HepG2 (cell line): ENCODE measurements around the gene HMGN4. TPM values are rescaled to one million over a fixed set of nuclear protein-coding genes. Genes with fewer than 3 reads are reported as not detected.

Experiments
- DDIT3 ChIP-seq: sonication (generic); formaldehyde crosslinking; IDR thresholded peaks from 2 replicates; pipeline ENCODE4 v1.4.0; 2020; ENCODE audit warnings: mild to moderate bottlenecking, missing genetic modification reagents
- FIP1L1 ChIP-seq: fragments of 200-400 bp; formaldehyde crosslinking; IDR thresholded peaks from 2 replicates; pipeline ENCODE4 v1.6.1; 2018; ENCODE audit warnings: low read depth, mild to moderate bottlenecking, low read length, moderate library complexity, borderline replicate concordance; ENCODE audit not compliant: insufficient read depth
- FLYWCH1 ChIP-seq: sonication (generic); formaldehyde crosslinking; IDR thresholded peaks from 2 replicates; pipeline ENCODE4 v1.8.1; 2023; ENCODE audit warnings: mild to moderate bottlenecking, missing genetic modification reagents
- MAF1 ChIP-seq: sonication (generic); formaldehyde crosslinking; IDR thresholded peaks from 2 replicates; pipeline ENCODE4 v1.5.0; 2020; ENCODE audit warnings: missing genetic modification reagents, borderline replicate concordance
- MBD4 ChIP-seq: IDR thresholded peaks from 2 replicates; pipeline ENCODE4 v1.6.1; 2012; ENCODE audit warnings: low read length, inconsistent platforms, borderline replicate concordance
- ONECUT2 ChIP-seq: sonication (generic); formaldehyde crosslinking; IDR thresholded peaks from 2 replicates; pipeline ENCODE4 v1.4.0; 2020; ENCODE audit warnings: missing genetic modification reagents
- PAX8 ChIP-seq: sonication (generic); formaldehyde crosslinking; IDR thresholded peaks from 2 replicates; pipeline ENCODE4 v1.8.0; 2022; ENCODE audit warnings: mild to moderate bottlenecking, missing genetic modification reagents, borderline replicate concordance
- SALL2 ChIP-seq: sonication (generic); formaldehyde crosslinking; IDR thresholded peaks from 2 replicates; pipeline ENCODE4 v1.8.1; 2023; ENCODE audit warnings: mild to moderate bottlenecking, missing genetic modification reagents, inconsistent platforms
- SCMH1 ChIP-seq: sonication (generic); formaldehyde crosslinking; IDR thresholded peaks from 2 replicates; pipeline ENCODE4 v1.9.0; 2021; ENCODE audit warnings: missing genetic modification reagents, mild to moderate bottlenecking, borderline replicate concordance
- SNAPC2 ChIP-seq: sonication (generic); formaldehyde crosslinking; IDR thresholded peaks from 2 replicates; pipeline ENCODE4 v1.8.1; 2022; ENCODE audit warnings: mild to moderate bottlenecking, missing genetic modification reagents
- STAG1 ChIP-seq: sonication (generic); formaldehyde crosslinking; IDR thresholded peaks from 2 replicates; pipeline ENCODE4 v1.4.0; 2020; ENCODE audit warnings: missing genetic modification reagents
- ZFP36L2 ChIP-seq: sonication (generic); formaldehyde crosslinking; IDR thresholded peaks from 2 replicates; pipeline ENCODE4 v1.4.0; 2020; ENCODE audit warnings: missing genetic modification reagents
- ZNF142 ChIP-seq: sonication (generic); formaldehyde crosslinking; IDR thresholded peaks from 2 replicates; pipeline ENCODE4 v1.4.0; 2020; ENCODE audit warnings: missing genetic modification reagents
- ZNF614 ChIP-seq: IDR thresholded peaks from 2 replicates; pipeline ENCODE4 v1.6.1; 2018; ENCODE audit warnings: missing biosample characterization, missing genetic modification reagents, inconsistent platforms, borderline replicate concordance
- polyA plus RNA-seq, 8 experiments: library from polyadenylated mRNA; depleted of rRNA in 3 of 8; stranded (reverse) in 7 of 8; unstranded in 1 of 8; fragments of >200 nt; fragmentation: Illumina TruSeq in 4 of 8; extraction: Trizol in 4 of 8; gene quantifications; 2 replicates each; pipeline versions ENCODE4 v1.2.1 to v1.2.3, GENCODE V29; 2011 to 2016; ENCODE audit warnings: low read depth in 4 of 8, missing spikeins in 1 of 8, mixed read lengths in 1 of 8; ENCODE audit not compliant: insufficient read depth in 1 of 8
- total RNA-seq, 5 experiments: library from RNA; depleted of rRNA; stranded (reverse); fragments of >200 nt; fragmentation: Illumina TruSeq; extraction: Trizol; gene quantifications; 2 replicates each; pipeline ENCODE4 v1.2.3, GENCODE V29; 2016; ENCODE audit warnings: low read depth in 1 of 5
- TF ChIP-seq, protein P1 (sequence below): sonication (generic); formaldehyde crosslinking; IDR thresholded peaks from 2 replicates; pipeline ENCODE4 v1.4.0; 2020; ENCODE audit warnings: missing genetic modification reagents, borderline replicate concordance
- TF ChIP-seq, protein P2 (sequence below): sonication (generic); formaldehyde crosslinking; IDR thresholded peaks from 2 replicates; pipeline ENCODE4 v1.9.0; 2021; ENCODE audit warnings: missing genetic modification reagents, borderline replicate concordance

Gene HMGN4
- total and polyA plus RNA-seq, 2 of the 13 experiments (the other 11 are each of a cell fraction or from before 2014, with no cell fraction given) = 39.9 to 52.1 TPM

- TF ChIP-seq ZNF142 (no peak), ZNF614 (CRISPR knock-in tag) (peak; percentile 98), MAF1 (CRISPR knock-in tag) (peak; percentile 99), SCMH1 (no peak), PAX8 (CRISPR knock-in tag) (no peak), FIP1L1 (no peak), SNAPC2 (peak; percentile 64; the same call in 1 of the 2 replicates), STAG1 (CRISPR knock-in tag) (peak; percentile 0; the same call in 1 of the 2 replicates), ONECUT2 (CRISPR knock-in tag) (peak; percentile 76), DDIT3 (CRISPR knock-in tag) (no peak), FLYWCH1 (CRISPR knock-in tag) (no peak), ZFP36L2 (CRISPR knock-in tag) (peak; percentile 76; the same call in 1 of the 2 replicates), SALL2 (CRISPR knock-in tag) (peak; percentile 83; the same call in 1 of the 2 replicates), MBD4 (no peak)
- TF ChIP-seq, protein P1, sequence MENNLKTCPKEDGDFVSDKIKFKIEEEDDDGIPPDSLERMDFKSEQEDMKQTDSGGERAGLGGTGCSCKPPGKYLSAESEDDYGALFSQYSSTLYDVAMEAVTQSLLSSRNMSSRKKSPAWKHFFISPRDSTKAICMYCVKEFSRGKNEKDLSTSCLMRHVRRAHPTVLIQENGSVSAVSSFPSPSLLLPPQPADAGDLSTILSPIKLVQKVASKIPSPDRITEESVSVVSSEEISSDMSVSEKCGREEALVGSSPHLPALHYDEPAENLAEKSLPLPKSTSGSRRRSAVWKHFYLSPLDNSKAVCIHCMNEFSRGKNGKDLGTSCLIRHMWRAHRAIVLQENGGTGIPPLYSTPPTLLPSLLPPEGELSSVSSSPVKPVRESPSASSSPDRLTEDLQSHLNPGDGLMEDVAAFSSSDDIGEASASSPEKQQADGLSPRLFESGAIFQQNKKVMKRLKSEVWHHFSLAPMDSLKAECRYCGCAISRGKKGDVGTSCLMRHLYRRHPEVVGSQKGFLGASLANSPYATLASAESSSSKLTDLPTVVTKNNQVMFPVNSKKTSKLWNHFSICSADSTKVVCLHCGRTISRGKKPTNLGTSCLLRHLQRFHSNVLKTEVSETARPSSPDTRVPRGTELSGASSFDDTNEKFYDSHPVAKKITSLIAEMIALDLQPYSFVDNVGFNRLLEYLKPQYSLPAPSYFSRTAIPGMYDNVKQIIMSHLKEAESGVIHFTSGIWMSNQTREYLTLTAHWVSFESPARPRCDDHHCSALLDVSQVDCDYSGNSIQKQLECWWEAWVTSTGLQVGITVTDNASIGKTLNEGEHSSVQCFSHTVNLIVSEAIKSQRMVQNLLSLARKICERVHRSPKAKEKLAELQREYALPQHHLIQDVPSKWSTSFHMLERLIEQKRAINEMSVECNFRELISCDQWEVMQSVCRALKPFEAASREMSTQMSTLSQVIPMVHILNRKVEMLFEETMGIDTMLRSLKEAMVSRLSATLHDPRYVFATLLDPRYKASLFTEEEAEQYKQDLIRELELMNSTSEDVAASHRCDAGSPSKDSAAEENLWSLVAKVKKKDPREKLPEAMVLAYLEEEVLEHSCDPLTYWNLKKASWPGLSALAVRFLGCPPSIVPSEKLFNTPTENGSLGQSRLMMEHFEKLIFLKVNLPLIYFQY (CRISPR knock-in tag) = peak; percentile 56
- TF ChIP-seq, protein P2, sequence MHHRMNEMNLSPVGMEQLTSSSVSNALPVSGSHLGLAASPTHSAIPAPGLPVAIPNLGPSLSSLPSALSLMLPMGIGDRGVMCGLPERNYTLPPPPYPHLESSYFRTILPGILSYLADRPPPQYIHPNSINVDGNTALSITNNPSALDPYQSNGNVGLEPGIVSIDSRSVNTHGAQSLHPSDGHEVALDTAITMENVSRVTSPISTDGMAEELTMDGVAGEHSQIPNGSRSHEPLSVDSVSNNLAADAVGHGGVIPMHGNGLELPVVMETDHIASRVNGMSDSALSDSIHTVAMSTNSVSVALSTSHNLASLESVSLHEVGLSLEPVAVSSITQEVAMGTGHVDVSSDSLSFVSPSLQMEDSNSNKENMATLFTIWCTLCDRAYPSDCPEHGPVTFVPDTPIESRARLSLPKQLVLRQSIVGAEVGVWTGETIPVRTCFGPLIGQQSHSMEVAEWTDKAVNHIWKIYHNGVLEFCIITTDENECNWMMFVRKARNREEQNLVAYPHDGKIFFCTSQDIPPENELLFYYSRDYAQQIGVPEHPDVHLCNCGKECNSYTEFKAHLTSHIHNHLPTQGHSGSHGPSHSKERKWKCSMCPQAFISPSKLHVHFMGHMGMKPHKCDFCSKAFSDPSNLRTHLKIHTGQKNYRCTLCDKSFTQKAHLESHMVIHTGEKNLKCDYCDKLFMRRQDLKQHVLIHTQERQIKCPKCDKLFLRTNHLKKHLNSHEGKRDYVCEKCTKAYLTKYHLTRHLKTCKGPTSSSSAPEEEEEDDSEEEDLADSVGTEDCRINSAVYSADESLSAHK = no peak
Measured at GRCh38 chr6:26571592-26572296, 33.6 kb downstream of the HMGN4 start (continued).
